NCI-H1092 treated with DMSO at 0.1 percent for 48 hours (cell line): ENCODE measurements around the gene CDHR3.
"Not testable (repeated sequence)": the region's sequence is repeated elsewhere in the genome, so short reads cannot be mapped to it uniquely, and the experiment has no call there.

Experiments used
- DNase-seq: peaks from one replicate; lab custom pipeline; 2025; lab: John Stamatoyannopoulos, UW

The CDHR3 gene

GRCh38 chr7:105996860-105997737 lies 34.0 kb downstream of the CDHR3 start:
- no peak for DNase-seq

GRCh38 chr7:105999256-105999655 lies 36.2 kb downstream of the CDHR3 start:
- DNase-seq = no peak

GRCh38 chr7:106001196-106001595 lies 38.1 kb downstream of the CDHR3 start:
- no peak for DNase-seq

GRCh38 chr7:106001886-106002285 lies 38.8 kb downstream of the CDHR3 start:
- no peak for DNase-seq

- DNase-seq = no peak
These were observed 40.5 kb downstream of the CDHR3 start for GRCh38 chr7:106003525-106004064.

GRCh38 chr7:106006906-106007305 lies 43.8 kb downstream of the CDHR3 start:
- DNase-seq = no peak

GRCh38 chr7:106007796-106008195 lies 44.7 kb downstream of the CDHR3 start:
- not testable (repeated sequence) for DNase-seq

- DNase-seq = peak; percentile 6
These were observed 46.6 kb downstream of the CDHR3 start for GRCh38 chr7:106009503-106010226.

GRCh38 chr7:106010331-106010730 lies 47.3 kb downstream of the CDHR3 start:
- DNase-seq = no peak

- DNase-seq = no peak
These were observed 47.8 kb downstream of the CDHR3 start for GRCh38 chr7:106010866-106011265.

- no peak for DNase-seq
These were observed 49.1 kb downstream of the CDHR3 start for GRCh38 chr7:106012184-106012583.

- no peak for DNase-seq
These were observed 49.9 kb downstream of the CDHR3 start for GRCh38 chr7:106012935-106013439.

- DNase-seq = peak; percentile 6
These were observed 52.5 kb downstream of the CDHR3 start for GRCh38 chr7:106015381-106016218.

GRCh38 chr7:106016331-106016730 lies 53.3 kb downstream of the CDHR3 start:
- no peak for DNase-seq

- peak; percentile 52 for DNase-seq
These were observed 54.6 kb downstream of the CDHR3 start for GRCh38 chr7:106017657-106018056.

GRCh38 chr7:106018566-106019469 lies 55.8 kb downstream of the CDHR3 start:
- DNase-seq = peak; percentile 59

- DNase-seq = peak; percentile 86
These were observed 56.4 kb downstream of the CDHR3 start for GRCh38 chr7:106019470-106019820.

GRCh38 chr7:106021151-106022067 lies 58.3 kb downstream of the CDHR3 start:
- DNase-seq = peak; percentile 75

GRCh38 chr7:106022193-106022821 lies 59.2 kb downstream of the CDHR3 start:
- DNase-seq = peak; percentile 5
